ENCODE data around the gene GIGYF2.

Gene GIGYF2

DNA sequence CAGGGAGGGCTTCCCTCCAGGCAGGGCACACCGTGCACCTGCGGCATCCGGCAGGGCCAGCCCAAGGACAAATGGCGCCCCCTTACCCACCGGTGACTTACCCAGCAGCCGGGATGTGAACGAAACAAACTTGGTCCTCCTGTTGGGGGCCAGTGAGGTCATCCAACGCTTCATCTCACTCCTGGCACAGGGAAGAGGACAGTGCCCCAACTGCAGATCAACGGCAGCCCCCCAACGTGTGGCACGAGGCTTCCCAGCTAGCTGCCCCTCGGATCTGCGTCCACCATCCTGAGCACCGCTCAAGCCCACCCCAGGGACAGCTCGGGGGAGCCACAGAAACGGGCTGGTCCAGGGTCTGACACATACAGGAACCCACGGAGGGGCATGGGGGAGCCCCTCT is 185.0 kb downstream of the GIGYF2 start:
- TF ChIP-seq, protein P1, sequence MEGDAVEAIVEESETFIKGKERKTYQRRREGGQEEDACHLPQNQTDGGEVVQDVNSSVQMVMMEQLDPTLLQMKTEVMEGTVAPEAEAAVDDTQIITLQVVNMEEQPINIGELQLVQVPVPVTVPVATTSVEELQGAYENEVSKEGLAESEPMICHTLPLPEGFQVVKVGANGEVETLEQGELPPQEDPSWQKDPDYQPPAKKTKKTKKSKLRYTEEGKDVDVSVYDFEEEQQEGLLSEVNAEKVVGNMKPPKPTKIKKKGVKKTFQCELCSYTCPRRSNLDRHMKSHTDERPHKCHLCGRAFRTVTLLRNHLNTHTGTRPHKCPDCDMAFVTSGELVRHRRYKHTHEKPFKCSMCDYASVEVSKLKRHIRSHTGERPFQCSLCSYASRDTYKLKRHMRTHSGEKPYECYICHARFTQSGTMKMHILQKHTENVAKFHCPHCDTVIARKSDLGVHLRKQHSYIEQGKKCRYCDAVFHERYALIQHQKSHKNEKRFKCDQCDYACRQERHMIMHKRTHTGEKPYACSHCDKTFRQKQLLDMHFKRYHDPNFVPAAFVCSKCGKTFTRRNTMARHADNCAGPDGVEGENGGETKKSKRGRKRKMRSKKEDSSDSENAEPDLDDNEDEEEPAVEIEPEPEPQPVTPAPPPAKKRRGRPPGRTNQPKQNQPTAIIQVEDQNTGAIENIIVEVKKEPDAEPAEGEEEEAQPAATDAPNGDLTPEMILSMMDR (IDR thresholded peaks at IDR 0.05; ENCODE audit: low read length, missing control alignments), result no peak
- DNase-seq (ENCODE audit: low read depth), result no peak
- H3K4me3 ChIP-seq (replicated peaks; ENCODE audit: low read depth, low read length), result no peak overlapping the region

DNA sequence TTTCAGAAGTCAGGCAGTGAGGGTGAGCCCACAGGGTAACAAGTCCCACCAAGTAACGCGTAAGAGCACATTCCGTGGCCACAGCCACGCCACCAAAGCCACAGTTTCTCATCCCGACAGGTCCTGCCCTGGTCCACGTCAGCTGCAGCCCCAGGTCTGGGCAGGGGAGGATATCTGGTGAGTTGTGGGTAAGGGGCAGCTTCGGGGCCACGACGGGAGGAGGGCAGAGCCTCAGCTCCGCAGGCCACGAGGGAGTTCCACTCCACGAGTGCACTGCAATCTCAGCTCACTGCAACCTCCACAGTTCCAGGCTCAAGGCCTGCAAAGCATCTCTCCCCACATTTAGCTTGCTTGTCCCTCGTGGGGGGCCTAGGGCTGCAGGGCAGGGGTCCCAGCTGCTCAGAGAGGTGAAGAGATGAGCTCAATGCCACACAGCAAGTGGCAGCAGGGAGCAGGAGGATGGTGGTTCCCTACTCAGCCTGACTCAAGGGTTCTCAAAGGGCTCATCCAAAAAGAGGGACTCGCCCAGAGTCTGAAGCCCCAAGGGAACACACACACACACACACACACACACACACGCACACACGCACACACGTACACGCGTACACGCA is 185.5 kb downstream of the GIGYF2 start:
- DNase-seq (ENCODE audit: low read depth), result no peak
- TF ChIP-seq, protein P1 (IDR thresholded peaks at IDR 0.05; ENCODE audit: low read length, missing control alignments), result no peak
- H3K4me3 ChIP-seq (replicated peaks; ENCODE audit: low read depth, low read length), result no peak overlapping the region

DNA sequence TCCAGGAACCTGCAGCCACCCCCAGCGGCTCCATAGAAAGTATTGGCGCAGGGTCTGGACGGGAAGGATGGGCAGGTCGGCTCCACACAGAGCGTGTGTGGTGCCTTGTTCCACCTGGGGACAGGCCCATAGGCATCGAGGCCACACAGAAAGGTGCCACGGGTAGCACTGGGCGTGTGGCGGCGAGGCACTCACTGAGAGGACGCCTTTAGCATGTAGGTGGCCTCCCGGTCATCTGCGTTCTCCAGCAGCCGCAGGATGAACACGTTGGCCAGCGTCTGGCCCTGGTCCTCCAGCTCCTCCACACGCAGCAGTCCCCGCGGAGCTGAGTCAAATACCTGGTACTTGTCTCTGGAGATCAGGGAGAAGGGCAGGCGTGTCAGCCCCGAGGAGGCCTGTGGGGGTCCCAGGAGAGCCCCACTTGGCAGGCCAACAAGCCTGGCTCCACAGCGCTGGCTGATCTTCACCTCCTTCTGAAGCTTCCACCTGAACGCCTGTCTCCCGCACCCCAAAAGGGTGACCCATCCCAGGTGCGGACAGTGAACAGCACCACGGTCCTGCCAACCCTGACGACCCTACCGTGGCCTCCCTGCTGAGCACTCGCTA is 186.1 kb downstream of the GIGYF2 start:
- no peak for DNase-seq (ENCODE audit: low read depth)
- no peak overlapping the region for H3K4me3 ChIP-seq (replicated peaks; ENCODE audit: low read depth, low read length)
- TF ChIP-seq, protein P1 (IDR thresholded peaks at IDR 0.05; ENCODE audit: low read length, missing control alignments), result no peak

DNA sequence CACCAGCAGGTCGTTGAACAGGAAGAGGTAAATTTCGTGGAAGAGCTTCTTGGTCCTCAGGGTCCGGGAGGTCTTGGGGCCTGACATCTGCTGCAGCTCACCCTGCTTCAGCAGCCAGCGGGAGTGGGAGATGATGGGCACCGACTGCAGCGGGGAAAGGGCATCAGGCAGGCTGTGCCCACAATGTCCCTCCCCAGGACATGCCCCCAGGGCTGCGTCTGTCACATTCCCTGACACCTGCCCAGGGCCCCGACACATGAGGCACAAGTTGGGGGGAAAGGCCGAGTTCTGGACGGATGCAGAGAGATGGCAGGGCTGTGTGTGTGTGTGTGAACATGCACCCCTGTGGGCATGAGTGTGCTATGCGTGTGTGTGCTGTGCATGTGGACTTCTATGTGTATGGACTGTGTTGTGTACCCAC is 186.9 kb downstream of the GIGYF2 start:
- no peak overlapping the region for H3K4me3 ChIP-seq (replicated peaks; ENCODE audit: low read depth, low read length)
- no peak for DNase-seq (ENCODE audit: low read depth)
- TF ChIP-seq, protein P1 (IDR thresholded peaks at IDR 0.05; ENCODE audit: low read length, missing control alignments), result no peak

DNA sequence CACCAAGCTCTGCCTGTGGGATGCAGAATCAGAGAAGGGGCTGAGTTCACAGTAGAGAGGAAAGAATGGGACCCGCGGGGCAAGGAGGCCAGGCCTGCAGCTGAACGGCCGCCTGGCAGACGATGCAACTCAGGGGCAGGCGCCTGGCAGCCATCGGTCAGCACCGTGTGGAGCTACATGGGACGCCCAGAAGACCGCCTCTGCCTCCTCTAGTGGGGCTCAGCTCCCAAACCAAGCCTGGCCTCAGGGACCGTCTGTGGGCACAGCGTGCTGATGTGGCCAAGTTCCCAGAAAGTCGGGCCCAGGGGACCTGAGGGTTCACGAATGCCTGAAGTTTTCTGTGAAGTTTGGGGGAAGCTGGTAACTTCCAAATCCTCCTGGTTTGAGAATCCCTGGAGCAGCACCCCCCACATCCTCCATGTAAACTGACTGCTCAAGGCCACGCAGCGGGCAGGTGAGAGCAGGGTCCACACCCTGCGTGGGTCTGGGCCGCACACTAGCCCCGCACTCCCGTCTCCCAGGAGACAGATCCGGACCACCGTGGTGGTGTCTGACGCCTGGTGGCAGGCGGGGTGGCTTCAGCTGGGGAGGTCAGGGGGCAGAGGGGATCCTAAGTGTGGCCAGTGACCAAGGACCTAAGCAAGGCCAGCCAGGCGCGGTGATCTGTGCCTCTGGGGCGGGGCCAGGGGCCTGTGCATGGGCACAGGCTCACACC is 187.6 kb downstream of the GIGYF2 start:
- TF ChIP-seq, protein P1 (IDR thresholded peaks at IDR 0.05; ENCODE audit: low read length, missing control alignments), result no peak
- no peak overlapping the region for H3K4me3 ChIP-seq (replicated peaks; ENCODE audit: low read depth, low read length)
- no peak for DNase-seq (ENCODE audit: low read depth)

DNA sequence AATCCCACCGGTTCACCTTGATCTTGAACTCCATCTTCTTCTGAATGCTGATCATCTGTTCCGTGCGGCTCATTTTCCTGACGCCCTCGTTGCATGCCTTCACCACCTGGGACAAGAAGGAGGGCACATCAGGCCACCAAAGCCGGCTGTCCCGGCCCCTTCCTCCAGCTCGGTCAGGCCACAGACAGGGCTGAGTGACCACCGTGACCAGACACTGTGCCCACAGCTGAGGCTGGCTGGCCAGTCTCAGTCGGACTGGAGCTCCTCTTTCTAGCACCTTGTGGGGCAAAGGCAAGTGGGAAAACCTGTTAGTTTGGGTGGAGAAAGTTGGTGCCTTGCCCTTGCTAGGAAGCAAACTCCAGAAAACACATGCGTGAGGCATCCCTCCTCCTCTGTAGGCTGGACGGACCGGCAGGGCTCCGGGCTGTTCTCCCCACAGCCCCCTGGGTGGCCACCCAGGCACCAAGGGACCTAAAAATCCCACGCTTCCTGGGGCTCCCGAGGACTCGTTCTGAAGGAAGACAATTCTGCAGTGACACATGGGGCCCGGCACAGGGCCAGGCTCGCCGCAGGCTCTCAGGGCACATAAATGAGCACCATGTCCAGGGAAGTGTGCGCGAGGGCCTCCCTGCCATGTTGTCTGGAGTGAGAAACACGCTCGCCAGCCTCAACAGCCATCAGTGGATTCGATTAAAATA is 188.3 kb downstream of the GIGYF2 start:
- TF ChIP-seq, protein P1 (IDR thresholded peaks at IDR 0.05; ENCODE audit: low read length, missing control alignments), result no peak
- H3K4me3 ChIP-seq (replicated peaks; ENCODE audit: low read depth, low read length), result no peak overlapping the region
- DNase-seq (ENCODE audit: low read depth), result no peak

All from fibroblast of pulmonary artery (primary cell).